K562 (cell line): Measurements from ENCODE around the gene PLA2G2E. TPM values are rescaled to one million over a fixed set of nuclear protein-coding genes. Genes with fewer than 3 reads are reported as not detected.

Source experiments
- C11orf30 ChIP-seq: fragments of 450-650 bp; IDR thresholded peaks from 2 replicates; pipeline ENCODE4 v1.6.1; 2016; ENCODE audit warnings: low read depth, mild to moderate bottlenecking
- CTBP1 ChIP-seq: fragments of 450-650 bp; IDR thresholded peaks from 2 replicates; pipeline ENCODE4 v1.6.1; 2016; ENCODE audit warnings: borderline replicate concordance
- FUS ChIP-seq: fragments of 200-400 bp; formaldehyde crosslinking; optimal IDR thresholded peaks from 2 replicates; pipeline ENCODE3; 2017; ENCODE audit warnings: low read depth, low read length
- MYC ChIP-seq, 2 experiments: fragments of 250-450 bp in 1 of 2; sonication (Bioruptor Pico) in 1 of 2; IDR thresholded peaks; 2 replicates each; pipeline versions ENCODE4 v1.5.1 to v1.6.1; 2012 to 2021; ENCODE audit warnings: low read depth in 2 of 2, borderline replicate concordance in 1 of 2, improper control_type of control experiment in 1 of 2, low read length in 1 of 2, mild to moderate bottlenecking in 1 of 2, moderate library complexity in 1 of 2
- RBM34 ChIP-seq: fragments of 200-400 bp; formaldehyde crosslinking; IDR thresholded peaks from 2 replicates; pipeline ENCODE4 v1.6.1; 2018; ENCODE audit warnings: low read length, borderline replicate concordance; ENCODE audit not compliant: insufficient read depth
- TBP ChIP-seq: optimal IDR thresholded peaks from 2 replicates; pipeline ENCODE3; 2011; ENCODE audit warnings: low read depth, low read length, improper control_type of control experiment
- TCF3 ChIP-seq: sonication (generic); formaldehyde crosslinking; IDR thresholded peaks from 2 replicates; pipeline ENCODE4 v1.4.0; 2020; ENCODE audit warnings: mild to moderate bottlenecking, missing genetic modification reagents
- YY1 ChIP-seq, 3 experiments: IDR thresholded peaks; 2 replicates each; pipeline ENCODE4 v1.6.1; 2011; ENCODE audit warnings: low read length in 2 of 3, mild to moderate bottlenecking in 2 of 3, moderate library complexity in 2 of 3, borderline replicate concordance in 1 of 3, control low read depth in 1 of 3, low read depth in 1 of 3; ENCODE audit not compliant: insufficient read depth in 3 of 3, insufficient replicate concordance in 2 of 3, control insufficient read depth in 1 of 3, insufficient read length in 1 of 3; ENCODE audit errors: extremely low read depth in 1 of 3
- ZNF224 ChIP-seq: sonication (generic); formaldehyde crosslinking; IDR thresholded peaks from 2 replicates; pipeline ENCODE4 v1.8.0; 2022; ENCODE audit warnings: mild to moderate bottlenecking, missing genetic modification reagents
- polyA plus RNA-seq, 8 experiments: library from polyadenylated mRNA; depleted of rRNA in 4 of 8; stranded (reverse) in 5 of 8; unstranded in 3 of 8; fragments of >200 nt; fragmentation: Nextera tagmentation in 2 of 8; fragmentation: Illumina TruSeq in 1 of 8; extraction: Ambion mirVana in 2 of 8; extraction: Trizol in 1 of 8; gene quantifications; 2 replicates each; pipeline versions ENCODE4 v1.2.1 to v1.2.3, GENCODE V29; 2011 to 2014; ENCODE audit warnings: inconsistent platforms in 1 of 8, missing spikeins in 1 of 8
- total RNA-seq, 7 experiments: library from RNA; depleted of rRNA in 6 of 7; stranded (reverse); fragments of >200 nt in 6 of 7; fragmentation: Illumina TruSeq in 2 of 7; extraction: Trizol in 2 of 7; gene quantifications; 2 replicates each; pipeline versions ENCODE4 v1.2.1 to v1.2.3, GENCODE V29; 2011 to 2021; ENCODE audit warnings: low replicate concordance in 1 of 7
- TF ChIP-seq, protein P1 (sequence below): fragments of 250-450 bp; sonication (Bioruptor Pico); IDR thresholded peaks from 2 replicates; pipeline ENCODE4 v1.4.0; 2020
- TF ChIP-seq, protein P2 (sequence below): fragments of 150-350 bp; IDR thresholded peaks from 2 replicates; pipeline ENCODE4 v1.6.1; 2014; ENCODE audit warnings: low read depth, mild to moderate bottlenecking, low read length, borderline replicate concordance
- TF ChIP-seq, protein P3 (sequence below): sonication (generic); formaldehyde crosslinking; IDR thresholded peaks from 2 replicates; pipeline ENCODE4 v1.8.0; 2022; ENCODE audit warnings: missing genetic modification reagents, mild to moderate bottlenecking, borderline replicate concordance

Gene PLA2G2E
- total and polyA plus RNA-seq, 9 of the 15 experiments (the other 6 are each of a cell fraction or from before 2014, with no cell fraction given), result not detected

DNA sequence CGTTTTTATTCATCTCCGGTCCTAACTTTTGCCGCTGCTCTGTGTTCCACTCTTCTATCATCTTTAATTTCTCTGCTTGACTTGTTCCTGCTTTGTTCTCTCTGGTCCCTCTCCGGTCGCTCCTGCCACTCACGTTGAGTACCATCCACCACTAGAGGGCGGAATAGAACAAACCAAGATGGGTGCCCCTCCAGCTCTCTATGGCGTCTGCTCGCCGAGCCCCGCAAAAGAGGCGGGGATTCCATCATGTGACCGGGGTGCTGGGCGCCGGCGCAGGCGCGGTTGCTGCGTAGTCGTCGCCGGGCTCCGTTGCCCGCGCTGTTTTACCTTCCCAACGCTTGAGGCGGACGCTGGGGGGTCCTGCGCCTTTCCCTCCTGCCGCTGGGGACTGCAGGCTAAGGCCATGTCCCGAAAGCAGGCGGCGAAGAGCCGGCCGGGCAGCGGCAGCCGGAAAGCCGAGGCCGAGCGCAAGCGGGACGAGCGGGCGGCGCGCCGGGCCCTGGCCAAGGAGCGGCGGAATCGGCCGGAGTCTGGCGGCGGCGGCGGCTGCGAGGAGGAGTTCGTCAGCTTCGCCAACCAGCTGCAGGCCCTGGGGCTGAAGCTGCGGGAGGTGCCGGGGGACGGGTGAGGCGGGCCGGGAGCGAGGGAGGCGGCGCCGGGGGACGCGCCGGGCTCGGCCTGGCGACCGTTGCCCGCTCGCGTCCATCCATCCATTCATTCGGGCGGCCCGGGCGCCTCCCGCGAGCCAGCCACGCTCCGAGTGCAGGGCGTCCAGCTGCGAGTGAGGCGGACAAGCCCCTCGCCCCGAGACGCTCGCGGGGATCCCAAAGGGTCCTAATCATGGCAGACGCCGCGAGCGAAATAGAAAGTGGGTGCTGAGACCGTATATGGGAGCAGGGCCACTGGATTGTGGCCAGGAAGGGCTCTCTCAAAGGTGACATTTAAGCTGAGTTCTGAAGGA, 41.0 kb downstream of the PLA2G2E start, which contains the start of gene OTUD3 (continued):
- TF ChIP-seq TCF3 (CRISPR knock-in tag) (peak; percentile 21; the same call in 1 of the 2 replicates), RBM34 (no peak), YY1 (IDR thresholded peaks at IDR 0.05; ENCODE audit: borderline replicate concordance in 1 of 3, control insufficient read depth in 1 of 3, extremely low read depth in 1 of 3, insufficient read depth in 3 of 3, insufficient read length in 1 of 3, insufficient replicate concordance in 2 of 3, low read depth in 1 of 3, low read length in 2 of 3) (peak; percentile 58 to 94 (median 89)), FUS (peak; percentile 49), ZNF224 (no peak), CTBP1 (peak; percentile 88), C11orf30 (peak; percentile 63), TBP (peak; percentile 86), MYC (IDR thresholded peaks at IDR 0.05; ENCODE audit: low read depth, low read length) (peak; percentile 58), MYC (CRISPR knock-in tag; IDR thresholded peaks at IDR 0.05; ENCODE audit: borderline replicate concordance, low read depth) (no peak)
- TF ChIP-seq, protein P1, sequence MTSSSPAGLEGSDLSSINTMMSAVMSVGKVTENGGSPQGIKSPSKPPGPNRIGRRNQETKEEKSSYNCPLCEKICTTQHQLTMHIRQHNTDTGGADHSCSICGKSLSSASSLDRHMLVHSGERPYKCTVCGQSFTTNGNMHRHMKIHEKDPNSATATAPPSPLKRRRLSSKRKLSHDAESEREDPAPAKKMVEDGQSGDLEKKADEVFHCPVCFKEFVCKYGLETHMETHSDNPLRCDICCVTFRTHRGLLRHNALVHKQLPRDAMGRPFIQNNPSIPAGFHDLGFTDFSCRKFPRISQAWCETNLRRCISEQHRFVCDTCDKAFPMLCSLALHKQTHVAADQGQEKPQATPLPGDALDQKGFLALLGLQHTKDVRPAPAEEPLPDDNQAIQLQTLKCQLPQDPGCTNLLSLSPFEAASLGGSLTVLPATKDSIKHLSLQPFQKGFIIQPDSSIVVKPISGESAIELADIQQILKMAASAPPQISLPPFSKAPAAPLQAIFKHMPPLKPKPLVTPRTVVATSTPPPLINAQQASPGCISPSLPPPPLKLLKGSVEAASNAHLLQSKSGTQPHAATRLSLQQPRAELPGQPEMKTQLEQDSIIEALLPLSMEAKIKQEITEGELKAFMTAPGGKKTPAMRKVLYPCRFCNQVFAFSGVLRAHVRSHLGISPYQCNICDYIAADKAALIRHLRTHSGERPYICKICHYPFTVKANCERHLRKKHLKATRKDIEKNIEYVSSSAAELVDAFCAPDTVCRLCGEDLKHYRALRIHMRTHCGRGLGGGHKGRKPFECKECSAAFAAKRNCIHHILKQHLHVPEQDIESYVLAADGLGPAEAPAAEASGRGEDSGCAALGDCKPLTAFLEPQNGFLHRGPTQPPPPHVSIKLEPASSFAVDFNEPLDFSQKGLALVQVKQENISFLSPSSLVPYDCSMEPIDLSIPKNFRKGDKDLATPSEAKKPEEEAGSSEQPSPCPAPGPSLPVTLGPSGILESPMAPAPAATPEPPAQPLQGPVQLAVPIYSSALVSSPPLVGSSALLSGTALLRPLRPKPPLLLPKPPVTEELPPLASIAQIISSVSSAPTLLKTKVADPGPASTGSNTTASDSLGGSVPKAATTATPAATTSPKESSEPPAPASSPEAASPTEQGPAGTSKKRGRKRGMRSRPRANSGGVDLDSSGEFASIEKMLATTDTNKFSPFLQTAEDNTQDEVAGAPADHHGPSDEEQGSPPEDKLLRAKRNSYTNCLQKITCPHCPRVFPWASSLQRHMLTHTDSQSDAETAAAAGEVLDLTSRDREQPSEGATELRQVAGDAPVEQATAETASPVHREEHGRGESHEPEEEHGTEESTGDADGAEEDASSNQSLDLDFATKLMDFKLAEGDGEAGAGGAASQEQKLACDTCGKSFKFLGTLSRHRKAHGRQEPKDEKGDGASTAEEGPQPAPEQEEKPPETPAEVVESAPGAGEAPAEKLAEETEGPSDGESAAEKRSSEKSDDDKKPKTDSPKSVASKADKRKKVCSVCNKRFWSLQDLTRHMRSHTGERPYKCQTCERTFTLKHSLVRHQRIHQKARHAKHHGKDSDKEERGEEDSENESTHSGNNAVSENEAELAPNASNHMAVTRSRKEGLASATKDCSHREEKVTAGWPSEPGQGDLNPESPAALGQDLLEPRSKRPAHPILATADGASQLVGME (CRISPR knock-in tag), result no peak
- TF ChIP-seq, protein P2, sequence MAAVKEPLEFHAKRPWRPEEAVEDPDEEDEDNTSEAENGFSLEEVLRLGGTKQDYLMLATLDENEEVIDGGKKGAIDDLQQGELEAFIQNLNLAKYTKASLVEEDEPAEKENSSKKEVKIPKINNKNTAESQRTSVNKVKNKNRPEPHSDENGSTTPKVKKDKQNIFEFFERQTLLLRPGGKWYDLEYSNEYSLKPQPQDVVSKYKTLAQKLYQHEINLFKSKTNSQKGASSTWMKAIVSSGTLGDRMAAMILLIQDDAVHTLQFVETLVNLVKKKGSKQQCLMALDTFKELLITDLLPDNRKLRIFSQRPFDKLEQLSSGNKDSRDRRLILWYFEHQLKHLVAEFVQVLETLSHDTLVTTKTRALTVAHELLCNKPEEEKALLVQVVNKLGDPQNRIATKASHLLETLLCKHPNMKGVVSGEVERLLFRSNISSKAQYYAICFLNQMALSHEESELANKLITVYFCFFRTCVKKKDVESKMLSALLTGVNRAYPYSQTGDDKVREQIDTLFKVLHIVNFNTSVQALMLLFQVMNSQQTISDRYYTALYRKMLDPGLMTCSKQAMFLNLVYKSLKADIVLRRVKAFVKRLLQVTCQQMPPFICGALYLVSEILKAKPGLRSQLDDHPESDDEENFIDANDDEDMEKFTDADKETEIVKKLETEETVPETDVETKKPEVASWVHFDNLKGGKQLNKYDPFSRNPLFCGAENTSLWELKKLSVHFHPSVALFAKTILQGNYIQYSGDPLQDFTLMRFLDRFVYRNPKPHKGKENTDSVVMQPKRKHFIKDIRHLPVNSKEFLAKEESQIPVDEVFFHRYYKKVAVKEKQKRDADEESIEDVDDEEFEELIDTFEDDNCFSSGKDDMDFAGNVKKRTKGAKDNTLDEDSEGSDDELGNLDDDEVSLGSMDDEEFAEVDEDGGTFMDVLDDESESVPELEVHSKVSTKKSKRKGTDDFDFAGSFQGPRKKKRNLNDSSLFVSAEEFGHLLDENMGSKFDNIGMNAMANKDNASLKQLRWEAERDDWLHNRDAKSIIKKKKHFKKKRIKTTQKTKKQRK, result no peak
- TF ChIP-seq, protein P3, sequence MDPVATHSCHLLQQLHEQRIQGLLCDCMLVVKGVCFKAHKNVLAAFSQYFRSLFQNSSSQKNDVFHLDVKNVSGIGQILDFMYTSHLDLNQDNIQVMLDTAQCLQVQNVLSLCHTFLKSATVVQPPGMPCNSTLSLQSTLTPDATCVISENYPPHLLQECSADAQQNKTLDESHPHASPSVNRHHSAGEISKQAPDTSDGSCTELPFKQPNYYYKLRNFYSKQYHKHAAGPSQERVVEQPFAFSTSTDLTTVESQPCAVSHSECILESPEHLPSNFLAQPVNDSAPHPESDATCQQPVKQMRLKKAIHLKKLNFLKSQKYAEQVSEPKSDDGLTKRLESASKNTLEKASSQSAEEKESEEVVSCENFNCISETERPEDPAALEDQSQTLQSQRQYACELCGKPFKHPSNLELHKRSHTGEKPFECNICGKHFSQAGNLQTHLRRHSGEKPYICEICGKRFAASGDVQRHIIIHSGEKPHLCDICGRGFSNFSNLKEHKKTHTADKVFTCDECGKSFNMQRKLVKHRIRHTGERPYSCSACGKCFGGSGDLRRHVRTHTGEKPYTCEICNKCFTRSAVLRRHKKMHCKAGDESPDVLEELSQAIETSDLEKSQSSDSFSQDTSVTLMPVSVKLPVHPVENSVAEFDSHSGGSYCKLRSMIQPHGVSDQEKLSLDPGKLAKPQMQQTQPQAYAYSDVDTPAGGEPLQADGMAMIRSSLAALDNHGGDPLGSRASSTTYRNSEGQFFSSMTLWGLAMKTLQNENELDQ (CRISPR knock-in tag), result no peak
